HG02588 (cell line): ENCODE results near the gene SZT2.

ENCODE experiments used
- ATAC-seq: cut with Tn5 transposase; IDR thresholded peaks from one replicate; pipeline ENCODE4 v1.9.1; 2021; ENCODE audit warnings: mild to moderate bottlenecking, moderate library complexity; ENCODE audit not compliant: unreplicated experiment

Gene SZT2

GRCh38 chr1:43421976-43422750 is 32.5 kb downstream of the SZT2 start:
- ATAC-seq: no peak

GRCh38 chr1:43422995-43423671 is 33.4 kb downstream of the SZT2 start:
- ATAC-seq: no peak

GRCh38 chr1:43423672-43424550 is 34.2 kb downstream of the SZT2 start:
- no peak for ATAC-seq

GRCh38 chr1:43425045-43425444 is 35.3 kb downstream of the SZT2 start:
- ATAC-seq: no peak

GRCh38 chr1:43426221-43426620 is 36.5 kb downstream of the SZT2 start:
- no peak for ATAC-seq

- ATAC-seq: no peak
These were observed 37.8 kb downstream of the SZT2 start for GRCh38 chr1:43427524-43427923.

- ATAC-seq: no peak
These were observed 38.2 kb downstream of the SZT2 start for GRCh38 chr1:43427941-43428340.

- ATAC-seq: no peak
These were observed 41.1 kb downstream of the SZT2 start for GRCh38 chr1:43430831-43431230.

GRCh38 chr1:43431676-43432075 is 42.0 kb downstream of the SZT2 start:
- ATAC-seq: no peak

- no peak for ATAC-seq
These were observed 42.6 kb downstream of the SZT2 start for GRCh38 chr1:43432171-43432860.

- ATAC-seq: no peak
These were observed 43.2 kb downstream of the SZT2 start for GRCh38 chr1:43432907-43433306.

GRCh38 chr1:43434256-43434655 is 44.6 kb downstream of the SZT2 start:
- ATAC-seq: no peak

- no peak for ATAC-seq
These were observed 45.7 kb downstream of the SZT2 start for GRCh38 chr1:43435146-43436145.

GRCh38 chr1:43436371-43436770 is 46.7 kb downstream of the SZT2 start:
- no peak for ATAC-seq

- ATAC-seq: no peak
These were observed 47.6 kb downstream of the SZT2 start for GRCh38 chr1:43437031-43437973.

- no peak for ATAC-seq
These were observed 48.3 kb downstream of the SZT2 start for GRCh38 chr1:43438006-43438405.

- no peak for ATAC-seq
These were observed 48.9 kb downstream of the SZT2 start for GRCh38 chr1:43438576-43438952.

GRCh38 chr1:43438953-43439581 is 49.4 kb downstream of the SZT2 start:
- ATAC-seq: no peak
